GM18507 (cell line): ENCODE measurements around the gene ASB2.

Experiments
- DNase-seq: peaks from one replicate; pipeline ENCODE4 v3.0.0; 2011; ENCODE audit warnings: low read depth; ENCODE audit not compliant: insufficient read length; ENCODE audit errors: extremely low spot score
- FAIRE-seq: peaks from 2 replicates; lab custom pipeline; 2011; peaks lifted over from hg19 to GRCh38; lab: Jason Lieb, UNC

The ASB2 gene, protein sequence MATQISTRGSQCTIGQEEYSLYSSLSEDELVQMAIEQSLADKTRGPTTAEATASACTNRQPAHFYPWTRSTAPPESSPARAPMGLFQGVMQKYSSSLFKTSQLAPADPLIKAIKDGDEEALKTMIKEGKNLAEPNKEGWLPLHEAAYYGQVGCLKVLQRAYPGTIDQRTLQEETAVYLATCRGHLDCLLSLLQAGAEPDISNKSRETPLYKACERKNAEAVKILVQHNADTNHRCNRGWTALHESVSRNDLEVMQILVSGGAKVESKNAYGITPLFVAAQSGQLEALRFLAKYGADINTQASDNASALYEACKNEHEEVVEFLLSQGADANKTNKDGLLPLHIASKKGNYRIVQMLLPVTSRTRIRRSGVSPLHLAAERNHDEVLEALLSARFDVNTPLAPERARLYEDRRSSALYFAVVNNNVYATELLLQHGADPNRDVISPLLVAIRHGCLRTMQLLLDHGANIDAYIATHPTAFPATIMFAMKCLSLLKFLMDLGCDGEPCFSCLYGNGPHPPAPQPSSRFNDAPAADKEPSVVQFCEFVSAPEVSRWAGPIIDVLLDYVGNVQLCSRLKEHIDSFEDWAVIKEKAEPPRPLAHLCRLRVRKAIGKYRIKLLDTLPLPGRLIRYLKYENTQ

GRCh38 chr14:93976477-93977057, at the start of gene ASB2:
TSS of gene ASB2 (minus strand) at chr14:93976570. CDS start at chr14:93964539, 12,031 bp downstream.
- DNase-seq (no peak), FAIRE-seq (no peak)

GRCh38 chr14:94025720-94026119, 49.4 kb upstream of the ASB2 start:
- DNase-seq (no peak), FAIRE-seq (no peak)

DNA sequence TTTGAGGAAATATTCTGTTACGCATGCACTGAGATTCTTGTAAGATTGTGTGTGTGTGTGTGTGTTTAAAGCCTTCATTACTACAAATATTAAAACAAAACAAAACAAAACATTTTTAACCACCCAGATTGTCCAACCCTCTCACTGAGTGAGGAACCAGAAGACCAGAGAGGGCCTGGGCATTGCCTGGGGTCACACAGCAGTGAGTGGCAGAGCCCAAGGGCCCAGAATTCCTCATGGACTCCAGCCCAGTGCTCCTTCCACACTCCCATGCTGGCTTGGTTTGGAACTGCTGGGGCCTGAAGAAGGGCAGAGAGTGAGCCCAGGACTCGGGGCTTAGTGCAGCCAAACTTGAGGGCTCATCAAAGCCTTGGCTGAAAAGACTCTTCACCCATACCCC, 48.2 kb upstream of the ASB2 start:
- FAIRE-seq = no peak
- no peak for DNase-seq

DNA sequence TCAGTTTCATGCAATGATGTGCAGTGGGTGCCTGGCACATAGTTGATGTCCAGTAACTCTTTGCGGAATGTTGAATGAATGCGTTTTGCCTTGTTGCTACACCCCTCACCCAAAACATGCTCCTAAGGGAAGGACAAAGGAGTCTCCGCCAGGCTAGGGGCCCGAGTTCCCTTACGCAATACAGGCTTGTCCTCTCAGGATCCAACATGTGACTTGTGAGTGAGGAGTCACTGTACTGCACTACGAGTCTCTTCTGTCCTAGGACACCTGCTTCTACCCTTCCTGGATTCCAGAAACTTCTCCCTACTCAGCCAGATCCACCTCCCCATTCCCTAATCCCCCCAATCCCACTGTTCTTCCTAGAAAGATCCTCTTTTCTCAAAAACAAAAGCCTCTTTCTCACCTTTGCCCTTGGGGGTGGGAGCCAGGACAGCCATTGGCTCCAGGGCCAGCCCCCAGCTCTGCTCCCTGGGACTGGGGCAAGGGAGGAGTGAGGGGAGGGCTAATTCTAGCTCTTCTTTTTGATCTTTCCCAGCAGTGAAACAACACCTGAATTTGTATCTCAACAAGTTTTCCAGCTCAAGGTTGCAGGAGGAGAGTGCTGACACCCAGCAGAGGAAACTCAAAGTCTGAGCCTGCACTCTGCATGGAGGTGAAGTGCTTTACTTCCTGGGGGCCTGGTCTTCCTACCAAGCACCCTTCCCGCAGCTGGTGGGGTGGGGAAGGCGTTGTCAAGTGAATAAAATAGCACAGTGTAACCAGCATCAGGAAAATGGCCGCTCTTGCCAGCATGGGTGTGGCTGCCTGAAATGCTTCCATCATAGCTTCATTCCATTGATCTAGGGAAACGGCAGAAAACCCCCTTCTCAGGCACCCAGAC, 46.4 kb upstream of the ASB2 start:
- DNase-seq = no peak
- no peak for FAIRE-seq

GRCh38 chr14:94021416-94022157, 45.2 kb upstream of the ASB2 start:
- no peak for FAIRE-seq
- no peak for DNase-seq

- DNase-seq (no peak), FAIRE-seq (no peak)
These were observed 44.6 kb upstream of the ASB2 start for GRCh38 chr14:94021001-94021400.

DNA sequence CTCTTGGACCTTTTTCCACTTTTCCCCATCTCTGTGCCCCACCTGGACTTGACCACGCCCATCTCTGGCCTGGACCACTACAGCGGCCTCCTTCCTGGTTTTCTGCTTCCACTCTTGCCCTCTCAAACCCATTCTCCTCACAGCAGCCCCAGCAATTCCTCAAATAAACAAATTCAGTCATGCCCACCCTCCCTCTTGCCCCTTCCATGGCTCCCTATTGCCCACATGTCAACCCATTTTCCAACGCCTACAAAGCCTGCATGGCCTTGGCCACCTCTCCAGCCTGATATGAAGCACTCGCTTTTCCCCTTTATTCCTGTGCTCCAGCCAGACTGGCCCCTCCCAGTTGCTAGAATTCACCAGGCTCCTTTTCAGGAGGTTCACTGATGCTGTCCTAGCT, 43.9 kb upstream of the ASB2 start:
- FAIRE-seq (no peak), DNase-seq (no peak)

GRCh38 chr14:94019329-94019728, 43.0 kb upstream of the ASB2 start:
- no peak for FAIRE-seq
- DNase-seq = no peak

GRCh38 chr14:94018308-94018707, 41.9 kb upstream of the ASB2 start:
- FAIRE-seq = no peak
- DNase-seq = no peak

DNA sequence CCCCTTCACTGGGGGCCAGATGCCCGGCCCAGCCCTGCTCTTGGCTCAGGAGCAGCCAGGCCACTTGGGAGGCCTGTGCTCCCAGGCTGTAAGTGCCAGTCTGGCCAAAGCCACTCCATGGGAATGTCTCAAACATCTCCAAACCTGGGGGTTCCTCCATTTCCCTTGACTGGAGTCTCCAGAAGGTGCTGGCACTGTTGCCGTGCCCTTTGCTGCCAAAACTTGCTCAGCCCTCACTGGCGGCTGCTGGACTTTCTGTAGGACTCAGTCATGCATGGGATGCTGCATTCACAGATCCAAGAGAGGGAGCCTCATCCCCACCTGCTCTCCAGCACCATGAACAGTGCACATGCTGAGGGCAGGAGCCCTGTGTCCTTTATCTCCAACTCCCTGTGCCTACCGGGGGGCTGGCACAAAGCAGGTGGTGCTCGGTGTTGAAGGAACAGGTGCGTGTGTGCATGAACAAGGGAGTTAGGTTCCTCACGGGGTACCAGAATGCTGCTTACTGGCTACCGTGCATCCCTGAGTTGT, 40.1 kb upstream of the ASB2 start:
- FAIRE-seq = no peak
- no peak for DNase-seq

GRCh38 chr14:94015223-94015622, 38.9 kb upstream of the ASB2 start:
- FAIRE-seq (no peak), DNase-seq (no peak)

DNA sequence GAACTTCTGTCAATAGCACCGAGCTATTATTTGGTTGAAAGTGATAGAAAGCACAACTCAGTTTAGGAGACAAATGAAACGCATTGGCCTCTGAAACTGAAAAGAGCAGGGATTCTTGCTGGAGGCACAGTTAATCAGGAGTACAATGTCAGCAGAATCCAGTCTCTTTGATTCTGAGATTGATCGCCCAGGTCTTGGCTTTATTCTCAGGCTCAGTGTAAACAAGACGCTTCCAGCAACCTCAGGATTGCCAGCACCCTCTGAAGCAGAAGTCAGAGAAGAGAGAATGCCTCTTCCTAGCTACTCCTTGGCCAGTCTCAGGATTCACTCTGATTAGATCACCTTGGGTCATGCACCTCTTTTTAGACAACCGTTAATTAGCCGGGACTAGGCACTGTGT, 38.0 kb upstream of the ASB2 start:
- no peak for FAIRE-seq

DNA sequence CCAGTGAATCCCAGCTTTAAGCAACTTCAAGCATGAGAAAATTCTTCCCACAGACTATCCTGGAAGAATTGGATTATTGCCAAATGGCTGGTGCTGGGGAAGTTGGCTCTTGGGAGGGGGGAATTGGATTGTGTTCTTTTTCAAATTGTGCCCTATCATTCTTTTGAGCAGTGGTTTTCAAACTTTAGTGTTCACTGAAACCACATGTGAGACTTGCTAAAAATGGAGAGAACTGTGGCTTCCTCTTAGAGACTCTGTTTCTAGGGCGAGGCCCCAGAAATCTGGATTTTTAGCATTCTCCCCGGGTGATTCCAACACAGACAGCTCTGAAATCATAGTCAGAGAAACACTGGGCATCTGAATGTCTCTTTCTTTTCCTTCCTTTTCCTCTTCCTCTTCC, 35.4 kb upstream of the ASB2 start:
- DNase-seq = no peak
- peak; percentile 61 for FAIRE-seq

More for the DNA sequence above, 38.0 kb upstream of the ASB2 start:
- no peak for DNase-seq

DNA sequence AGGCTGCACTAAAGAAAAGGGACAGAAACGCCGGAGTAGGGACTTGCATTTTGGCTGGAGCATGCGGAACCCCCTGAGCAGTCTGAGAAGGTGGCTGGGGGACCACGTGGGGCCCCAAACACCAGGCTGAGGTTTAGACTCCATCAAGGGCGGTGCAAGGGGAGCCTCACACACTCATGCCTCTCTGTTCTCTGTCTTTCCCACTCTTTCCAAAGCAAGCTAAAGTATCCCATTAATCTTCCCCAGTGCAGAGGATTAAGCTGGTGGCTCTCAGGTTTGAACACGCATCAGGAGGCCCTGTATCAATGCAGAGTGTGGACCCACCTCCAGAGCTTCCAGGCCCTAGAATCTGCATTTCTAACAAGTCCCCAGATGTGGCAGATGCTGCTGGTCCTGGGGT, 34.3 kb upstream of the ASB2 start:
- FAIRE-seq = no peak
- no peak for DNase-seq

DNA sequence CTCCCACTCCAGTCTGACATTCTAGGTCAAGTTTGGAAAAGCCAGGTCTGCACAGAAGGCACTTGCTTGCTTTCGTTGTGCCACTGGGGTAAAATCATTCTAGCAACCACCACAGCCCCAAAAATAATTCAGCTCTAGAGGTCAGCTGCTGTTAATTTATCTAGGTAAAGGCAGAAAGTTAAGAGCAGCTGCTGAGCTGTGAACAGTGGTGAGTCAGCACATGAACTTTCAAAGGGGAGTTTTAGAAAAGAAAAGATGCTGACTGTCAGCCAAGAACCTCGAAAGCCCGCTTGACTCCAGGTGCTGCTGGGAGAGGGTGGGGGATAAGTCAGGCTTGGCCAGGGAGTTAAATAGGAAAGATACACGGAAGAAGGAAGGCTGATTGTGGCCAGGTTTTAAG, 33.4 kb upstream of the ASB2 start:
- FAIRE-seq (no peak), DNase-seq (no peak)

DNA sequence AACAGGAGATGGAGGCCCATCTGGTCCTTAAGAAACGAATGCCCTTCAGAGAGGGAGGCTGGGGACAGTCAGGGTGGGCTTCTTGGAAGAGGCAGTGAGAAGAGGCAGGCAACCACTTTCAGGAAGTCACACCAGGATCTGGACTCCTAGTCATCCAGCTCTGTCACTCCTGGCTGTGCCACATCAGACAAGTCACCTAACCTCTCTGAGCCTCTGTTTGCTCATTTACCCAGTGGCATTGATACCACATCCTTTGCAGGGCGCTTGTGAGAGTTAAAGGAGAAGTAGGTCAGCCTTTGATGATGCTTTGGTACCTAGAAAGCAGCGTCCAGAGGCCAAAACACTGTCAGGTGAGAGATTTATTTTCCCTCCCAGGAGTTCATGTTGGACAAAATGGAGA, 31.9 kb upstream of the ASB2 start:
- FAIRE-seq = no peak
- no peak for DNase-seq

GRCh38 chr14:94005324-94006073, 29.1 kb upstream of the ASB2 start:
- FAIRE-seq (peak; percentile 47), DNase-seq (no peak)

DNA sequence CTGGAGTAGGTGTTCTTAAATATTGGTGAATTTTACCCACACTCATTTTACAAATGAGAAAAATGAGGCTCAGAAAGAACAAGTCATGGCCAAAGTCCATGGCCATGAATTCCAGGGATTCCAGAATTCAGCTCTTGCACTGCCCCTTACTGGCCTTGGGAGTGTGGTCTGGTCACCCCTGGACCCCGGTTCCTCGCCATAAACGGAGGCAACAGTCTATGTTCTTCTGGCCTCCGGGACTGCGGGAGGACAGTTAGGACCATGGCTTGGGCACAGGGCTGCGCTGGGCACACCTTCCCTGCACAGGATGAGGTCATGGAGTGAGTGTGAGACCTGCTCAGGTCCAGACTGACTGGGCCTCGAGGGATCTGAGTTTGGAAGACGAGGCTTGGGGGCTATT, 27.6 kb upstream of the ASB2 start:
- no peak for FAIRE-seq

More for the DNA sequence above, 27.6 kb upstream of the ASB2 start:
- no peak for DNase-seq
